OCI-LY3 (cell line): ENCODE data around the gene OR11G2.

ENCODE experiments used
- CTCF ChIP-seq: fragments of 200-600, 300-600 bp; sonication (generic); IDR thresholded peaks from 2 replicates; pipeline ENCODE4 v1.5.1; 2014; ENCODE audit warnings: antibody characterized with exemption, low read length, low read depth
- EZH2phosphoT487 ChIP-seq: fragments of 200-600 bp; shearing (Covaris generic); IDR thresholded peaks from 2 replicates; pipeline ENCODE4 v1.6.1; 2018; ENCODE audit warnings: antibody characterized with exemption, mixed run types, low read depth

- TF ChIP-seq CTCF (no peak), EZH2phosphoT487 (no peak)
These were observed 14.0 kb downstream of the OR11G2 start for GRCh38 chr14:20204721-20205120.
